NCI-H2171 treated with DMSO at 0.1 percent for 48 hours (cell line): Measurements from ENCODE around the gene WDR5.

Experiments
- DNase-seq: peaks from one replicate; lab custom pipeline; 2025; lab: John Stamatoyannopoulos, UW

Gene WDR5

GRCh38 chr9:134132208-134132870, 3.5 kb upstream of the WDR5 start:
- DNase-seq: no peak

- DNase-seq: no peak
These were observed 936 bp upstream of the WDR5 start for GRCh38 chr9:134134949-134135342.

- DNase-seq: no peak
These were observed 475 bp downstream of the WDR5 start for GRCh38 chr9:134136118-134136995.

GRCh38 chr9:134136996-134137299, 1.1 kb downstream of the WDR5 start:
- no peak for DNase-seq

GRCh38 chr9:134138292-134138691, 2.4 kb downstream of the WDR5 start:
- DNase-seq: no peak

- DNase-seq: no peak
These were observed 3.2 kb downstream of the WDR5 start for GRCh38 chr9:134139081-134139480.

- DNase-seq: no peak
These were observed 6.0 kb downstream of the WDR5 start for GRCh38 chr9:134141906-134142305.

- DNase-seq: no peak
These were observed 8.9 kb downstream of the WDR5 start for GRCh38 chr9:134144801-134145200.

- no peak for DNase-seq
These were observed 9.4 kb downstream of the WDR5 start for GRCh38 chr9:134145262-134145661.

- peak; percentile 74 for DNase-seq
These were observed 11.1 kb downstream of the WDR5 start for GRCh38 chr9:134146774-134147493.

- no peak for DNase-seq
These were observed 13.5 kb downstream of the WDR5 start for GRCh38 chr9:134149380-134149779.

- no peak for DNase-seq
These were observed 14.8 kb downstream of the WDR5 start for GRCh38 chr9:134150557-134151214.

- no peak for DNase-seq
These were observed 16.2 kb downstream of the WDR5 start for GRCh38 chr9:134152022-134152448.

GRCh38 chr9:134152488-134152887, 16.6 kb downstream of the WDR5 start:
- DNase-seq: no peak

GRCh38 chr9:134153450-134153849, 17.6 kb downstream of the WDR5 start:
- no peak for DNase-seq

GRCh38 chr9:134154262-134154701, 18.4 kb downstream of the WDR5 start:
- no peak for DNase-seq

GRCh38 chr9:134155812-134156377, 20.0 kb downstream of the WDR5 start:
- no peak for DNase-seq

- no peak for DNase-seq
These were observed 20.9 kb downstream of the WDR5 start for GRCh38 chr9:134156564-134157377.

GRCh38 chr9:134157378-134157885, 21.6 kb downstream of the WDR5 start:
- DNase-seq: no peak

GRCh38 chr9:134158242-134158641, 22.4 kb downstream of the WDR5 start:
- DNase-seq: no peak
